CD8-positive, alpha-beta memory T cell (primary cell): ENCODE measurements around the gene TTBK1. TPM values are rescaled to one million over a fixed set of nuclear protein-coding genes. Genes with fewer than 3 reads are reported as not detected.

ENCODE experiments used
- CTCF ChIA-PET: fragments of 350-600 bp; sonication (Branson Sonifier 250); formaldehyde crosslinking; loops from one replicate; lab custom pipeline; 2021; ENCODE audit warnings: antibody characterized with exemption; lab: Charles Lee
- POLR2A ChIA-PET: fragments of 350-600 bp; sonication (Branson Sonifier 250); formaldehyde crosslinking; loops from one replicate; lab custom pipeline; 2021; ENCODE audit warnings: antibody characterized with exemption; lab: Charles Lee
- DNase-seq, 5 donors: peaks; one replicate each; pipeline versions ENCODE4 v3.0.0 to v3.0.0-alpha.2; 2020 to 2022; ENCODE audit warnings: mixed read lengths in 1 of 5
- H3K27ac ChIP-seq: one replicate; pipeline ENCODE4 v1.7.0; 2013; ENCODE audit warnings: low read depth, mild to moderate bottlenecking, low read length, moderate library complexity
- H3K27me3 ChIP-seq: 2 replicates; pipeline ENCODE4 v1.7.0; 2013; ENCODE audit warnings: low read length, mild to moderate bottlenecking; ENCODE audit not compliant: insufficient read depth, poor library complexity, severe bottlenecking
- H3K36me3 ChIP-seq: 2 replicates; pipeline ENCODE4 v1.7.0; 2013; ENCODE audit warnings: mild to moderate bottlenecking, low read length, moderate library complexity; ENCODE audit not compliant: insufficient read depth
- H3K4me1 ChIP-seq: 2 replicates; pipeline ENCODE4 v1.7.0; 2013; ENCODE audit warnings: mild to moderate bottlenecking, low read length, moderate library complexity; ENCODE audit not compliant: insufficient read depth
- H3K4me3 ChIP-seq: 2 replicates; pipeline ENCODE4 v1.7.0; 2013; ENCODE audit warnings: mild to moderate bottlenecking, low read length
- H3K9me3 ChIP-seq: 2 replicates; pipeline ENCODE4 v1.7.0; 2013; ENCODE audit warnings: mild to moderate bottlenecking, low read length
- H3K27ac Mint-ChIP-seq, 8 donors: one replicate each; pipeline ENCODE4 v1.8.0; 2020 to 2021; ENCODE audit warnings: mixed read lengths in 8 of 8, mild to moderate bottlenecking in 6 of 8, inconsistent platforms in 3 of 8, moderate library complexity in 3 of 8
- H3K27me3 Mint-ChIP-seq, 2 donors: one replicate each; pipeline ENCODE4 v1.8.0; 2020 to 2021; ENCODE audit warnings: mixed read lengths in 2 of 2, mild to moderate bottlenecking in 1 of 2, moderate library complexity in 1 of 2
- H3K36me3 Mint-ChIP-seq, 3 donors: one replicate each; pipeline ENCODE4 v1.8.0; 2020 to 2021; ENCODE audit warnings: mixed read lengths in 3 of 3, inconsistent platforms in 1 of 3, mild to moderate bottlenecking in 1 of 3
- H3K4me1 Mint-ChIP-seq, 3 donors: one replicate each; pipeline ENCODE4 v1.8.0; 2020 to 2021; ENCODE audit warnings: mixed read lengths in 3 of 3, inconsistent platforms in 1 of 3, mild to moderate bottlenecking in 1 of 3
- H3K4me3 Mint-ChIP-seq, 7 donors: one replicate each; pipeline ENCODE4 v1.8.0; 2020 to 2021; ENCODE audit warnings: mixed read lengths in 7 of 7, mild to moderate bottlenecking in 6 of 7, moderate library complexity in 4 of 7, inconsistent platforms in 2 of 7
- H3K9me3 Mint-ChIP-seq, 5 donors: one replicate each; pipeline ENCODE4 v1.8.0; 2020 to 2022; ENCODE audit warnings: mixed read lengths in 5 of 5, mild to moderate bottlenecking in 3 of 5, moderate library complexity in 2 of 5, inconsistent platforms in 1 of 5
- polyA plus RNA-seq: library from polyadenylated mRNA; unstranded; fragments of 300-500 nt; fragmentation: Illumina TruSeq; gene quantifications from one replicate; pipeline ENCODE4 v1.2.3, GENCODE V29; 2021
- total RNA-seq, 2 experiments: library from RNA; stranded (reverse); gene quantifications; one replicate each; pipeline ENCODE4 v1.2.3, GENCODE V29; 2021

The TTBK1 gene
- total and polyA plus RNA-seq, 3 experiments from 2014 or later: 1.1 to 1.2 TPM; not detected in 1

- Mint-ChIP-seq H3K27me3 (no peaks in the 10 kb centered on the region), H3K36me3 (peaks cover 4 to 19% (median 7%) of the 10 kb centered on the region in 3 donors), H3K9me3 (no peaks in the 10 kb centered on the region), H3K27ac (no peak overlapping the region), H3K4me3 (no peak overlapping the region), H3K4me1 (no peaks in the 10 kb centered on the region)
- H3K27ac ChIP-seq: no peak overlapping the region
- ChIA-PET POLR2A (no interaction called here), CTCF (interaction anchor here (1.8 kb wide), 1 partner anchor 36 kb away, joined by 6 read pairs; no protein-coding TSS in a partner anchor)
- H3K4me3 ChIP-seq: no peak overlapping the region
- H3K9me3 ChIP-seq: no peaks in the 10 kb centered on the region
- DNase-seq: no peak
- H3K36me3 ChIP-seq: no peaks in the 10 kb centered on the region
- H3K4me1 ChIP-seq: no peaks in the 10 kb centered on the region
- no peaks in the 10 kb centered on the region for H3K27me3 ChIP-seq
These were observed 82.6 kb downstream of the TTBK1 start for GRCh38 chr6:43325876-43326275.

GRCh38 chr6:43328528-43328927 lies 85.2 kb downstream of the TTBK1 start:
- Histone ChIP-seq H3K4me3 (no peak overlapping the region), H3K36me3 (no peaks in the 10 kb centered on the region), H3K9me3 (no peaks in the 10 kb centered on the region), H3K27ac (no peak overlapping the region), H3K4me1 (peaks cover 10% of the 10 kb centered on the region), H3K27me3 (no peaks in the 10 kb centered on the region)
- Mint-ChIP-seq H3K4me3 (no peak overlapping the region), H3K36me3 (peaks cover 8 to 17% (median 10%) of the 10 kb centered on the region in 3 donors), H3K4me1 (peaks cover 10 to 14% (median 14%) of the 10 kb centered on the region in 3 donors), H3K9me3 (no peaks in the 10 kb centered on the region), H3K27me3 (no peaks in the 10 kb centered on the region), H3K27ac (peak overlapping the region in 3 of 8 donors; percentile 3 to 85 (median 33))
- ChIA-PET CTCF (interaction anchor here (1.0 kb wide), 1 partner anchor 69 kb away, joined by 4 read pairs; no protein-coding TSS in a partner anchor), POLR2A (no interaction called here)
- no peak for DNase-seq

DNA sequence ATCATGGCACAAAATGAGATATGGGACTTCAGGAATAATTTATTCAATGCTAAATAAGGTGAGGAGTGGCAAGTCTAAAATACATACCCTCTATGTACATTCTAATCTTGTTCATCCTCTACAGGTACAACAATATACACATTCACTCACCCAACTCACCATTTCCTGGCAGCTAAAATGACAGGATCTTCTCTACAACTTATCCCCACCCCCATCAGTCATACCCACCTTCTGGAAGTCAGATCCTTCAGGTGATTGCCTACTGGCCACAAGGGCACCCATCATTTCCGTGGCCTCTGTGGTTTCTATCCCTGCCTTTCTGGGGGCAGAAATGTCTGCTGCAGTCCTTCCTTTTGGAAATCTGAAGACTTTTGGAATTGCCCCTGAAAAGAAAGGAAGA lies 88.2 kb downstream of the TTBK1 start:
- no peaks in the 10 kb centered on the region for H3K27me3 Mint-ChIP-seq
- Histone ChIP-seq H3K4me3 (no peak overlapping the region), H3K27ac (no peak overlapping the region), H3K27me3 (no peaks in the 10 kb centered on the region), H3K36me3 (no peaks in the 10 kb centered on the region), H3K9me3 (no peaks in the 10 kb centered on the region), H3K4me1 (peaks cover 10% of the 10 kb centered on the region)
- ChIA-PET CTCF (no interaction called here), POLR2A (no interaction called here)
- no peaks in the 10 kb centered on the region for H3K9me3 Mint-ChIP-seq
- peaks cover 10 to 14% (median 14%) of the 10 kb centered on the region in 3 donors for H3K4me1 Mint-ChIP-seq
- peaks cover 10 to 16% (median 12%) of the 10 kb centered on the region in 3 donors for H3K36me3 Mint-ChIP-seq
- H3K4me3 Mint-ChIP-seq: no peak overlapping the region
- peak overlapping the region in 1 of 8 donors; percentile 72 for H3K27ac Mint-ChIP-seq
- DNase-seq: no peak

DNA sequence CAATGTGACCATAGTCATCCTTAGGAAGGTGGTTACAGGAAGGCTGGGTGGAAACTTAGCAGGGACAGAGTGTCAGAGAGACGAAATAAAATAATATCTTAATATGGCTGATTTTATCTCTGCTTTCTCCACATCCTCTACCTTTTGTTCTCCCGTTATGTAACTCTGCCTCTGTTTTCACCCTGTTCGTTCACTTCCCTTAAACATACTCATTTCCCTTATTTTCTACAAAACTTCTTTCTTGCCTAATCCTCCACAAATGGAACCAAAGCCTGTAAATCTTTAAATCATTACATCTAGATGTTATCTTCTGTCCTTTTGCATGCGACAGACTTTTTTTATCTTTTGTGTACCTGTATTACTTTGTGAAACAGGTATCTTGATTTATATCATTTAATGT lies 88.6 kb downstream of the TTBK1 start:
- POLR2A ChIA-PET: no interaction called here

GRCh38 chr6:43334466-43335095 lies 91.3 kb downstream of the TTBK1 start:
- Histone ChIP-seq H3K27ac (no peak overlapping the region), H3K36me3 (peaks cover 19% of the 10 kb centered on the region), H3K27me3 (no peaks in the 10 kb centered on the region), H3K9me3 (no peaks in the 10 kb centered on the region), H3K4me3 (no peak overlapping the region), H3K4me1 (peaks cover 10% of the 10 kb centered on the region)
- Mint-ChIP-seq H3K4me1 (peaks cover 10 to 14% (median 14%) of the 10 kb centered on the region in 3 donors), H3K4me3 (no peak overlapping the region), H3K27me3 (no peaks in the 10 kb centered on the region), H3K27ac (peak overlapping the region in 2 of 8 donors; percentile 45 to 61), H3K9me3 (no peaks in the 10 kb centered on the region), H3K36me3 (peaks cover 3 to 37% (median 15%) of the 10 kb centered on the region in 3 donors)
- CTCF ChIA-PET: interaction anchor here (0.9 kb wide), 1 partner anchor 105 kb away, joined by 4 read pairs; the partner anchor contains the start of gene DNPH1
- POLR2A ChIA-PET: no interaction called here
- peak in 1 of 5 donors; percentile 3 for DNase-seq

More for the DNA sequence above, 88.6 kb downstream of the TTBK1 start:
- H3K4me1 Mint-ChIP-seq: peaks cover 10 to 14% (median 14%) of the 10 kb centered on the region in 3 donors
- H3K27me3 Mint-ChIP-seq: no peaks in the 10 kb centered on the region
- H3K4me3 Mint-ChIP-seq: no peak overlapping the region
- no peaks in the 10 kb centered on the region for H3K9me3 Mint-ChIP-seq
- Histone ChIP-seq H3K4me3 (no peak overlapping the region), H3K27me3 (no peaks in the 10 kb centered on the region), H3K27ac (no peak overlapping the region), H3K9me3 (no peaks in the 10 kb centered on the region), H3K4me1 (peaks cover 10% of the 10 kb centered on the region), H3K36me3 (no peaks in the 10 kb centered on the region)
- H3K27ac Mint-ChIP-seq: peak overlapping the region in 3 of 8 donors; percentile 1 to 76 (median 8)
- H3K36me3 Mint-ChIP-seq: peaks cover 10 to 20% (median 14%) of the 10 kb centered on the region in 3 donors
- DNase-seq: no peak
- CTCF ChIA-PET: no interaction called here

GRCh38 chr6:43335469-43335868 lies 92.2 kb downstream of the TTBK1 start:
- Mint-ChIP-seq H3K4me3 (no peak overlapping the region), H3K9me3 (no peaks in the 10 kb centered on the region), H3K27ac (peak overlapping the region in 1 of 8 donors; percentile 16), H3K27me3 (no peaks in the 10 kb centered on the region), H3K36me3 (peaks cover 3 to 46% (median 20%) of the 10 kb centered on the region in 3 donors), H3K4me1 (peaks cover 10 to 14% (median 14%) of the 10 kb centered on the region in 3 donors)
- Histone ChIP-seq H3K4me1 (peaks cover 10% of the 10 kb centered on the region), H3K27ac (no peak overlapping the region), H3K9me3 (no peaks in the 10 kb centered on the region), H3K36me3 (peaks cover 28% of the 10 kb centered on the region), H3K27me3 (no peaks in the 10 kb centered on the region), H3K4me3 (no peak overlapping the region)
- DNase-seq: no peak
- ChIA-PET CTCF (no interaction called here), POLR2A (no interaction called here)

DNA sequence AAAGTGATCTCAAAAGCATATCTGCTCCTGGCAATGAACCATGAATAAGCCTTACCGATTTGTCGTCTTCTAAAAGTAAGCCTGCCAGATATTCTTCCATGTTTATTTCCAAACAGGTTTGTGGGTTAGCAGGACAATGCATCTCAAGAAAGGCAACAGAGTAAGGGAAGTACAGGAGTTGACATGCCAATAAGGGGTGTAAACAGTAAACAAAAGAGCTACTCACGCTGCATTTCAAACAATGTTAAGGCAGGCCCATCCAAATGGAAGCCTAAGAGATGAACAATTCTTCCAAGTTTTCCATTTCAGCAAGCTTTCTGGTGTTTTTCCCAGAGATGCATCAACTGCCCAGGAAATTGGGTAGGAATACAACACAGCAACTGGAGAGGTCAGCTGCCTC lies 93.1 kb downstream of the TTBK1 start:
- no peaks in the 10 kb centered on the region for H3K27me3 ChIP-seq
- Mint-ChIP-seq H3K4me1 (peaks cover 7 to 10% (median 9%) of the 10 kb centered on the region in 3 donors), H3K27ac (peak overlapping the region in 2 of 8 donors; percentile 4 to 9), H3K27me3 (no peaks in the 10 kb centered on the region), H3K4me3 (no peak overlapping the region), H3K36me3 (peaks cover 0 to 53% (median 20%) of the 10 kb centered on the region in 3 donors), H3K9me3 (no peaks in the 10 kb centered on the region)
- peaks cover 35% of the 10 kb centered on the region for H3K36me3 ChIP-seq
- no peak overlapping the region for H3K27ac ChIP-seq
- no peak for DNase-seq
- POLR2A ChIA-PET: no interaction called here
- CTCF ChIA-PET: no interaction called here
- no peaks in the 10 kb centered on the region for H3K9me3 ChIP-seq
- H3K4me1 ChIP-seq: peaks cover 5% of the 10 kb centered on the region
- no peak overlapping the region for H3K4me3 ChIP-seq
